Gastroesophageal sphincter (tissue), 4 donors: Measurements from ENCODE around the gene PPP5C. TPM values are rescaled to one million over a fixed set of nuclear protein-coding genes. Genes with fewer than 3 reads are reported as not detected.

Experiments used
- ATAC-seq: fragments of 150-250 bp; one replicate; pipeline ENCODE4 v1.9.1; 2016; ENCODE audit warnings: mild to moderate bottlenecking, moderate library complexity
- H3K27ac ChIP-seq, 4 donors: fragments of 200-600 bp; sonication (generic) in 3 of 4; 1 replicate in 3 of 4; 2 replicates in 1 of 4; pipeline ENCODE4 v1.5.1; 2016 to 2019
- H3K27me3 ChIP-seq: fragments of 200-600 bp; sonication (generic); one replicate; pipeline ENCODE4 v1.5.1; 2019
- H3K36me3 ChIP-seq, 2 donors: fragments of 200-600 bp; sonication (generic); one replicate each; pipeline ENCODE4 v1.5.1; 2019; ENCODE audit warnings: control low read depth in 1 of 2
- H3K4me1 ChIP-seq, 3 donors: fragments of 200-600 bp; sonication (generic); 1 replicate in 2 of 3; 2 replicates in 1 of 3; pipeline ENCODE4 v1.5.1; 2016 to 2019; ENCODE audit warnings: control low read depth in 2 of 3
- H3K4me3 ChIP-seq, 2 donors: fragments of 200-600 bp; sonication (generic); one replicate each; pipeline ENCODE4 v1.5.1; 2019; ENCODE audit warnings: mild to moderate bottlenecking in 1 of 2, moderate library complexity in 1 of 2
- H3K9me3 ChIP-seq, 3 donors: fragments of 200-600 bp; sonication (generic); one replicate each; pipeline ENCODE4 v1.5.1; 2017 to 2019; ENCODE audit warnings: control low read depth in 2 of 3
- EP300 ChIP-seq: sonication (generic); formaldehyde crosslinking; IDR thresholded peaks from one replicate; pipeline ENCODE4 v1.6.1; 2017; ENCODE audit warnings: antibody characterized with exemption, mild to moderate bottlenecking
- POLR2A ChIP-seq, 2 donors: fragments of 450-650 bp; IDR thresholded peaks; one replicate each; pipeline ENCODE4 v1.6.1; 2017; ENCODE audit warnings: antibody characterized with exemption in 2 of 2, mild to moderate bottlenecking in 2 of 2, moderate library complexity in 1 of 2
- POLR2AphosphoS5 ChIP-seq: sonication (generic); formaldehyde crosslinking; IDR thresholded peaks from one replicate; pipeline ENCODE4 v1.6.1; 2017; ENCODE audit warnings: antibody characterized with exemption
- WGBS, 2 donors: methylation state at CpG; one replicate each; pipeline ENCODE4 v1.1.5; 2018; ENCODE audit warnings: low coverage in 1 of 2; 5-methylcytosine and 5-hydroxymethylcytosine counted together
- total RNA-seq, 4 donors: library from RNA; depleted of rRNA; stranded (reverse); fragments of >200 nt; gene quantifications; one replicate each; pipeline ENCODE4 v1.1.0, GENCODE V29; 2016
- TF ChIP-seq, protein P1 (sequence below), 4 experiments: fragments of 200-600 bp in 2 of 4; fragments of 450-650 bp in 2 of 4; sonication (generic) in 1 of 4; IDR thresholded peaks; one replicate each; pipeline ENCODE4 v1.5.1; 2017 to 2019; ENCODE audit warnings: antibody characterized with exemption in 4 of 4, mild to moderate bottlenecking in 2 of 4, moderate library complexity in 2 of 4

The PPP5C gene
- total RNA-seq, 4 donors from 2014 or later, result 48.2 to 69.5 (median 50.7) TPM

DNA sequence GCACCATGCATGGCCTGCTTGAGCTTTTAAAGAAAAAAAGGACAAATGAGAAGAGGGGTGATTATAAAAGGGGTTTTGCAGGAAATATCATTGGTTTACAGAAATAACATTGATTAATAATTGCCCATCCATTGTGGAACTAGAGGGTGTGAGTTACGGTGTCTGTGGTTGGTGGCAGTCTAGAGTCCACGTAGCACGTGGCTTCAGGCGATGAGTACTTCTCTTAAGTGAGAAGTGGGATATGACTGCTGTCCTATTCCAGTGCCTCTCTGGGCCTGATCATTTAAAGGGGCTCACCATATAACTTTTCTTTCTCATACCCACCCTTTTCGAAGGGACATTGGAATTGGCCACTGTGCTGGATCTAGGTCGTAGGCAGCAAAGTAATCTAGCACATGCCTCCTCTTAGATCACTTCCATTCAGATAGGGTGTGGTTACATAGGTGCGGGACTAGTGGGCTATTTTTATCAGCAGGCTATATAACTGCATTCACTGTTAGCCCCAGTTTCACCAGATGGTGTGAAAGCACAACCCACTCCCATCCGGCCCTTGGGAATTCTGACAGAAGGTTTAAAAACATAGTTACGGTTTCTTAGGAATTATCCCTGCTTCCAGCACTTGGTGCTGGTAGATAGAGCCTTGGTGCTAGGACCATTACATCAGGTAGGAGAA lies 19.9 kb downstream of the PPP5C start:
- ATAC-seq, result no peak
- Histone ChIP-seq H3K9me3 (no peaks in the 10 kb centered on the region), H3K4me1 (peaks cover 0 to 7% (median 0%) of the 10 kb centered on the region in 3 donors), H3K27ac (no peak overlapping the region), H3K4me3 (no peak overlapping the region), H3K36me3 (peaks cover 0 to 66% of the 10 kb centered on the region in 2 donors), H3K27me3 (no peaks in the 10 kb centered on the region)
- TF ChIP-seq, protein P1, sequence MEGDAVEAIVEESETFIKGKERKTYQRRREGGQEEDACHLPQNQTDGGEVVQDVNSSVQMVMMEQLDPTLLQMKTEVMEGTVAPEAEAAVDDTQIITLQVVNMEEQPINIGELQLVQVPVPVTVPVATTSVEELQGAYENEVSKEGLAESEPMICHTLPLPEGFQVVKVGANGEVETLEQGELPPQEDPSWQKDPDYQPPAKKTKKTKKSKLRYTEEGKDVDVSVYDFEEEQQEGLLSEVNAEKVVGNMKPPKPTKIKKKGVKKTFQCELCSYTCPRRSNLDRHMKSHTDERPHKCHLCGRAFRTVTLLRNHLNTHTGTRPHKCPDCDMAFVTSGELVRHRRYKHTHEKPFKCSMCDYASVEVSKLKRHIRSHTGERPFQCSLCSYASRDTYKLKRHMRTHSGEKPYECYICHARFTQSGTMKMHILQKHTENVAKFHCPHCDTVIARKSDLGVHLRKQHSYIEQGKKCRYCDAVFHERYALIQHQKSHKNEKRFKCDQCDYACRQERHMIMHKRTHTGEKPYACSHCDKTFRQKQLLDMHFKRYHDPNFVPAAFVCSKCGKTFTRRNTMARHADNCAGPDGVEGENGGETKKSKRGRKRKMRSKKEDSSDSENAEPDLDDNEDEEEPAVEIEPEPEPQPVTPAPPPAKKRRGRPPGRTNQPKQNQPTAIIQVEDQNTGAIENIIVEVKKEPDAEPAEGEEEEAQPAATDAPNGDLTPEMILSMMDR (IDR thresholded peaks at IDR 0.05), result no peak
- WGBS, 2 donors, result 77 to 81% methylated on average over 8 to 9 of the region's 9 CpGs

DNA sequence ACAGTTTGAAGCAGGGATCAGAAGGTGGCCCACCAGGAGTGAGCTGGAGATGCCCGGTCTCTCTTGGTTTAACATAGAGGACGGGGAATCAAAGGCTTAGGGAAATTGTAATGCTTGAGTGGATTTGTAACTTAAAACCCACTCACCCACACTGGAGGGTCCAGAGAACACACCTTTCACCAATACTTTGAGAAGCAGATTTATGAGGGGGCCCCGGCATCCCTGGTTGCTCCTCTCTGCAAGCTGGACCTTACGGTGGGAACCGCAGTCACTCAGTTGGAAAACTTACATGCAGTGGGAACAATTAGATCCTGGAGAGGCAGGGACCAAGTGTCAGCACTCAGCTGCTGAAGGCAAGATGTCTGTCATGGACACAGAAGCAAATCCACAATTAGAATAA lies 20.5 kb downstream of the PPP5C start:
- no peak for TF ChIP-seq POLR2A (IDR thresholded peaks at IDR 0.05)
- TF ChIP-seq, protein P1 (IDR thresholded peaks at IDR 0.05), result no peak
- no peak for TF ChIP-seq POLR2AphosphoS5
- TF ChIP-seq EP300, result no peak
- no peak for ATAC-seq
- WGBS, 2 donors, result 89 to 100% methylated on average over 2 of the region's 5 CpGs
- H3K9me3 ChIP-seq, result no peaks in the 10 kb centered on the region
- no peak overlapping the region for H3K27ac ChIP-seq
- no peak overlapping the region for H3K4me3 ChIP-seq
- peaks cover 0 to 66% of the 10 kb centered on the region in 2 donors for H3K36me3 ChIP-seq
- no peaks in the 10 kb centered on the region for H3K27me3 ChIP-seq
- peaks cover 0 to 11% (median 0%) of the 10 kb centered on the region in 3 donors for H3K4me1 ChIP-seq

DNA sequence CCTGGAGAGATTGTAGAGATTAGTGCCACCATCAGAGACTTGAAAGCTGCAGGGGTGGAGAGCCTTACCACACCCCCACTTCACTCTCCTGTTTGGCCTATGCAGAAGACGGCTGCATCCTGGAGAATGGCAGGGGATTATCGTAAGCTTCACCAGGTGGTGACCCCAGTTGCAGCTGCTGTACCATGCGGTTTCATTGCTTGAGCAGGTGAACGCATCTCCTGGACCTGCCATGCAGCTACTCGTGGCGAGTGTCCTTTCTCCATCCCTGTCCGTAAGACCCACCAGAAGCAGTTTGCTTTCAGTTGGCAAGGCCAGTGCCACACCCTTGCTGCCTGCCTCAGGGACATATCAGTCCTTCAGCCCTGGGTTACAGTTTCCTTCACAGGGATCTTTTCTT lies 21.2 kb downstream of the PPP5C start:
- TF ChIP-seq EP300 (no peak), POLR2A (IDR thresholded peaks at IDR 0.05) (no peak), POLR2AphosphoS5 (no peak)
- TF ChIP-seq, protein P1 (IDR thresholded peaks at IDR 0.05), result no peak
- Histone ChIP-seq H3K36me3 (peaks cover 0 to 66% of the 10 kb centered on the region in 2 donors), H3K4me1 (peaks cover 0 to 18% (median 6%) of the 10 kb centered on the region in 3 donors), H3K27me3 (no peaks in the 10 kb centered on the region), H3K9me3 (no peaks in the 10 kb centered on the region), H3K4me3 (no peak overlapping the region), H3K27ac (no peak overlapping the region)
- WGBS, 2 donors, result 80 to 90% methylated on average over 1 to 7 of the region's 7 CpGs
- ATAC-seq, result no peak

DNA sequence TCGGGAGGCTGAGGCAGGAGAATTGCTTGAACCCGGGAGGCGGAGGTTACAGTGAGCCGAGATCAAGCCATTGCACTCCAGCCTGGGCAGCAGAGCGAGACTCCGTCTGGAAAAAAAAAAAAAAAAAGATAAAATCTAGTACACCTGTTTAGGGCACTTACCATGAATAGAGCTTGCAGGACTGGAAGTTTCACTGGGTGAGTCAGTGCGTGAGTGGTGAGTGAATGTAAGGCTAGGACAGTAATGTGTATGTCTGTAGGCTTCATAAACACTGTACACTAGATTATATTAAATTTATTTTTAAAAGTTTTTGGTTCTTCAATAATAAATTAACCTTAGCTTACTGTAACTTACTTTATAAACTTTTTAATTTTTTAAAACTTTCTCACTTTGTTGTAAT lies 22.9 kb downstream of the PPP5C start:
- no peak for TF ChIP-seq EP300
- TF ChIP-seq POLR2AphosphoS5, result no peak
- TF ChIP-seq, protein P1 (IDR thresholded peaks at IDR 0.05), result no peak
- no peak for TF ChIP-seq POLR2A (IDR thresholded peaks at IDR 0.05)
- no peak for ATAC-seq
- Histone ChIP-seq H3K36me3 (peaks cover 0 to 55% of the 10 kb centered on the region in 2 donors), H3K27me3 (no peaks in the 10 kb centered on the region), H3K4me1 (peaks cover 0 to 35% (median 16%) of the 10 kb centered on the region in 3 donors), H3K9me3 (no peaks in the 10 kb centered on the region), H3K4me3 (no peak overlapping the region), H3K27ac (no peak overlapping the region)
- 57 to 82% methylated on average over 1 to 6 of the region's 7 CpGs for WGBS, 2 donors

DNA sequence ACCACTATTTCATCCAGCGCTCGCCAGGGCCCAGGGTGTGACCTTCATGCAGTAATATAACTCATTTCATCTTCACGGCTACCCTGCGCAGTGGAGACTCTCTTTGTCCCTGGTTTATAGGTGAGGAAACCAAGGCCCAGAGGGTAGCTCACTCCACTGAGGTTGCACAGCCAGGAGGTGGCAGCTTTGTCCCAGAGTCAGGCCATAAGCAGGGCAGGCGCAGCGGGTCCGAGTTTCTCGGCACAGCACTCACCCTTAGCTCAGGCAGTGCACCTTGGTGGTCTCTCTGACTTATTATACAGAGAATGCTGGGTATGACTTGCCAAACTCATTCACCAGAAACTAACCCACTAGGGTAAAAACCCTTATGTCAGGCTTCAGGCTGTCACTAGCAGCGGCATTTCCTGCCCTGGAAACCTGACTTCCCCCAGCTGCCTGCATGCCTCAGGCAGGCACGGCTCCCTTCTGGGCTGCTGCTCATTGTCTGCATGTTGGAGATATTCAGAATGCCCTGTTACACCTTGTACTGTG lies 24.5 kb downstream of the PPP5C start:
- no peak overlapping the region for H3K4me3 ChIP-seq
- H3K9me3 ChIP-seq, result no peaks in the 10 kb centered on the region
- 0 to 90% methylated on average over 1 to 7 of the region's 10 CpGs for WGBS, 2 donors
- H3K27ac ChIP-seq, result peak overlapping the region in 1 of 4 donors; percentile 20
- peaks cover 0 to 35% (median 16%) of the 10 kb centered on the region in 3 donors for H3K4me1 ChIP-seq
- no peak for ATAC-seq
- no peaks in the 10 kb centered on the region for H3K27me3 ChIP-seq
- TF ChIP-seq POLR2AphosphoS5 (no peak), EP300 (no peak), POLR2A (IDR thresholded peaks at IDR 0.05) (no peak)
- TF ChIP-seq, protein P1 (IDR thresholded peaks at IDR 0.05), result no peak
- H3K36me3 ChIP-seq, result peaks cover 0 to 54% of the 10 kb centered on the region in 2 donors
